Measurements from ENCODE around the gene OSM. TPM values are rescaled to one million over a fixed set of nuclear protein-coding genes. Genes with fewer than 3 reads are reported as not detected.

OSM gene
- total RNA-seq = not detected in 2 replicates
- long read RNA-seq = 0 reads

- Mint-ChIP-seq H3K4me1 (ENCODE audit: unreplicated experiment) (peaks cover 6% of the 10 kb centered on the region), H3K27ac (ENCODE audit: unreplicated experiment) (no peak within 1 kb of the TSS), H3K4me3 (ENCODE audit: unreplicated experiment) (no peak within 1 kb of the TSS), H3K36me3 (ENCODE audit: unreplicated experiment) (no peaks in the 10 kb centered on the region), H3K27me3 (ENCODE audit: unreplicated experiment) (no peaks in the 10 kb centered on the region), H3K9me3 (ENCODE audit: unreplicated experiment) (no peaks in the 10 kb centered on the region)
- no peak for TF ChIP-seq CTCF (IDR thresholded peaks at IDR 0.05)
- DNase-seq (ENCODE audit: extremely low spot score, unreplicated experiment) = no peak
Observed at GRCh38 chr22:30266445-30267381, at the start of gene OSM. Gene OSM, minus strand, starts transcription at chr22:30266851. Its CDS starts 52 bp downstream, at chr22:30266799.

GRCh38 chr22:30315962-30316576, 49.4 kb upstream of the OSM start:
- H3K9me3 Mint-ChIP-seq (ENCODE audit: unreplicated experiment) = no peaks in the 10 kb centered on the region
- H3K27ac Mint-ChIP-seq (ENCODE audit: unreplicated experiment) = no peak overlapping the region
- no peaks in the 10 kb centered on the region for H3K27me3 Mint-ChIP-seq (ENCODE audit: unreplicated experiment)
- no peak overlapping the region for H3K4me3 Mint-ChIP-seq (ENCODE audit: unreplicated experiment)
- no peak for TF ChIP-seq CTCF (IDR thresholded peaks at IDR 0.05)
- DNase-seq (ENCODE audit: extremely low spot score, unreplicated experiment) = no peak
- no peaks in the 10 kb centered on the region for H3K36me3 Mint-ChIP-seq (ENCODE audit: unreplicated experiment)
- peaks cover 31% of the 10 kb centered on the region for H3K4me1 Mint-ChIP-seq (ENCODE audit: unreplicated experiment)

- Mint-ChIP-seq H3K27me3 (ENCODE audit: unreplicated experiment) (no peaks in the 10 kb centered on the region), H3K4me1 (ENCODE audit: unreplicated experiment) (peaks cover 36% of the 10 kb centered on the region), H3K4me3 (ENCODE audit: unreplicated experiment) (no peak overlapping the region), H3K9me3 (ENCODE audit: unreplicated experiment) (no peaks in the 10 kb centered on the region), H3K36me3 (ENCODE audit: unreplicated experiment) (no peaks in the 10 kb centered on the region), H3K27ac (ENCODE audit: unreplicated experiment) (no peak overlapping the region)
- DNase-seq (ENCODE audit: extremely low spot score, unreplicated experiment) = no peak
- no peak for TF ChIP-seq CTCF (IDR thresholded peaks at IDR 0.05)
Observed at GRCh38 chr22:30314915-30315314, 48.3 kb upstream of the OSM start.

- DNase-seq (ENCODE audit: extremely low spot score, unreplicated experiment) = no peak
- Mint-ChIP-seq H3K4me1 (ENCODE audit: unreplicated experiment) (peaks cover 34% of the 10 kb centered on the region), H3K4me3 (ENCODE audit: unreplicated experiment) (no peak overlapping the region), H3K27ac (ENCODE audit: unreplicated experiment) (peak overlapping the region; percentile 48), H3K27me3 (ENCODE audit: unreplicated experiment) (no peaks in the 10 kb centered on the region), H3K9me3 (ENCODE audit: unreplicated experiment) (no peaks in the 10 kb centered on the region), H3K36me3 (ENCODE audit: unreplicated experiment) (no peaks in the 10 kb centered on the region)
- no peak for TF ChIP-seq CTCF (IDR thresholded peaks at IDR 0.05)
Observed at GRCh38 chr22:30313527-30314363, 47.1 kb upstream of the OSM start.
